GM18526 (cell line): ENCODE measurements around the gene EVA1A.

Experiments
- POLR2A ChIP-seq: IDR thresholded peaks from 3 replicates; pipeline ENCODE4 v1.6.1; 2011; ENCODE audit not compliant: insufficient read length; ENCODE audit errors: extremely low read depth

The EVA1A gene

GRCh38 chr2:75560768-75561565 is at the start of gene EVA1A:
EVA1A (minus strand) TSS chr2:75560939; CDS start chr2:75518140, 42,799 bp downstream.
- TF ChIP-seq POLR2A = no peak

DNA sequence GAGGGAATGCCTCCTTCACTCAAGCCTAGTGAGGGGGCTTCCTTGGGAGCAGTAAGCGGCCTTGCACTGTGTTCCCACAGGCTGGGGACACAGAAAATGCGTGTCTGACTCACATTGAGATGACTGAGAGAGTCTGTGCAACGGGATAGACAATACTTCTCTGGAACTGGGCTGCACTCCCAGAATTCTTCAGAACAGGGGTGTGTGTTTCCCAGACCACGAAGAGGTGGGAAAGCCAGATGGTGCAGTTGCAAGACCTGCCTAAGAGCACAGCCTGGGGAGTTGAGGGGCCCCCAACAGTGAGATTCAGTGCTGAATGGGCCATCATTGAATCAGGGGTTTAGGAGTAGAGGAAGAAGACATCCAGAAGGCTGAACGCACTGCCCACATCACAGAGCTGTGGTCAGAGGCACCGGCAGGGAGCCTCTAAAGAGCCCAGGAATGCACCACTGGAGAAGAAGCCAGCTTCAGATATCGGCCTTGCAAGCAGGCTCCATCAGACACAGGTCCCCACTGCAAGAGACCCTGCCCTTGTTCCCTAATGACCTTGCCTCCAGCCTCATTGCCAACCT is 49.3 kb upstream of the EVA1A start:
- no peak for TF ChIP-seq POLR2A

DNA sequence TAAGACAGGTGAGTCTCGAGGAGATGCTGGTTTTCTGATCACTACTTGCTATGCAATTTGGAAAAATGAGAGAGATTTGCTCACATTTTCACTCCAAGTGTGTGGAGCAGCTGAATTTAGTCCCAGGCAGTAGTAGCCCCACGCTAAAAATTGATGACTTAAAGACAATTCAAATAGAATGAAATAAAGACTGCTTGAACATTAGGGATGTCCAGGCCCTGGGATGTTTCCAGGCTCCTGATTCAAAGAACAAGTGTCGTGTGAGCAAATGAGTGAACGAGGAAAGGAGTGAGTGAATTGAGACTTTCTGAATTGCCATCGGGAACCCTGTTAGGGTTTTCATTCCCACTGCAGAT is 48.6 kb upstream of the EVA1A start:
- no peak for TF ChIP-seq POLR2A

GRCh38 chr2:75608684-75609333 is 48.1 kb upstream of the EVA1A start:
- TF ChIP-seq POLR2A = no peak

DNA sequence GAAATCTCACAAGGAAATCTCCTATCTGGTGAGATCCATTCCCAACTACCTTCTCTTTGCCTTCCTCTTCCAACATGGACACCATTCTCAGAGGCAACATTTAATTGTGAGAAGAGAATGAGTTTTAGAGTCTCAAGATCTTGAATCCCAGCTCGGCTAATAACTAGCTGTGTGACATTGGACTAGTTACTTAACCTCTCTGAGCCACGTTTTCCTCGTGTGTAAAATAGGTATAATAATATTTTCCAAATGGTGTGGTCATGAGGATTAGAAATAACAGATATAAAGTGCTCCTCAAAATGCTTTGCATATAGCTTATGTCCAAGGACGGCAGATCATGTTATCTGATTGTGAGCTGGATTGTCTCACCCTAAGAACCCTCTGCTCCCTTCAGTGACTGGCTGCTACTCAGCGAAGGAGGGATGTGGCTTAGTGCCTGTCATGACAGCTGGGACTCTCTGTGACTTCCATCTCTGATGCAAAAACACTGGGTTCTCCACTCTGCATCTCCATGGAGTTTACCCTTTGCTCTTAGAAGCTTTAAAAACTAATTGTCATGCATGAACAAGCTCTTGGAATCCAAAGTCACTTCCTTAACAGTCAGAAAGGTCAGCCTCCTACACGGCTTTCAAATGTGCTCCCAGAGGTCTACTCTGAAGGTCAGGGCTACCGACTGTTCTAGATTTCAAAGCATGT is 47.4 kb upstream of the EVA1A start:
- TF ChIP-seq POLR2A = no peak

DNA sequence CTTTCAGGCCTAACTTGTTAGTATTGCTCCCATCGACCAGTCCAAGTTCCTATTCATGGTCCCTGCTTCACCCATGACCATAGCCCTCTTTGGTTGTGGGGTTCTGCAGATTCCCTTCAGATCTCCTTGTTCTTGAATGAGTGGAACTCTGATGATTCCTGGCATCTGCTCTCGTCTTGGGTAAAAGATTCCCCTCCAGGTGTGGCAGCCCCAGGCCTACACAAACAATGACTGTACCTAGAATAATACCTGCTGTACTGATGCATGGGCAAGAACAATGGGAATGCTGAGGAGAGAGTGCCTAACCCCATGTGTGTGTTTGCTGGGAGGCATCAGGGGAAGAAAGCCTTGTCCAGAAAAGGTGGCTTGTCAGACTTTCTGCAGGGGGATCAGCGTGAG is 46.7 kb upstream of the EVA1A start:
- TF ChIP-seq POLR2A = no peak

DNA sequence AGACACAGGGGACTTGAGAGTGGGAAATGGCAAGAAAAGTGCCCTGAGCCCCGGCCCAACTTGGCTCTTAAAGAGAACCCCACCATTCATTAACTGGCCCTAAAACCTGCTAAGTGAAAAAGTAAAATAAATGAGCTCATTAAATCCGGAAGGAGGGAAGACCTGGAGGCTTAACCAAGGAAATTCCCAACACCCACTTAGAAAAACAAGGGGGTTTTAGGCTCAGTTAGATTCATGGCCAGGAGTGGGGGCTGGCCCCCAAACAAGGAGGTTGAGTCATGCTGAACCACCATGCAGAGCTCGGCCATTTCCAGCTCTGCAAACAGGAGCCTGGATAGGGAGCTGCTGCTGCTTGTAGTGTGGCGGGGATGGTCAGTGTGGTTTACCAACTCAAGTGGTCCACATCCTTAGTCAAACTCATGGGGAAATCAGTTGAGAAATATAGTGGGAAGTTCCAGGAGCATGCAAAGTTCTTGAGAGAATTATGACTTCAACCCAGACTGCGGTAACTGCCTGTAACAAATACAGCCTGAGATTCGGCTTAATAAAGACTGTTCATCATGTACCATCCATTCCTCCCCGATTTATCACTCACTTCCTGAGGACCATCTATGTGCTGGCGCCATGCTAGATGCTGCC is 46.1 kb upstream of the EVA1A start:
- TF ChIP-seq POLR2A = no peak

GRCh38 chr2:75605770-75606529 is 45.2 kb upstream of the EVA1A start:
- TF ChIP-seq POLR2A = no peak

GRCh38 chr2:75604484-75604883 is 43.7 kb upstream of the EVA1A start:
- TF ChIP-seq POLR2A = no peak

DNA sequence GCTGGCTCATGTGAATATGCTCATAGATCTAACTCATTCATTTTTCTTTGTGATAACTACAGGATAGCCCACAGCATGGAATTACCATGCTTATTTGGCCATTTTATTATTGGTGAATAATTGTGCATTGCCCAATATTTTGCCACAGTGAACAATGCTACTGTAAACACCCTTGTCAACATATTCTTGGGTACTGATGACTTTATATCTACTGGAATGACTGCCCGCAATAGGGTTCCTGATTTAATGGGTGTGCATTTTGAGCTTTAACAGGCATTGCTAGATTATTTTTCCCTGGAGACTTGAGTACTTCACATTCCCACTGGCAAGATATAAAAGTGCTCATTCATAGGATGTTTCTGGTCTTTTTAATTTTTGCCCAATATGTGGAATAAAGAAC is 42.7 kb upstream of the EVA1A start:
- no peak for TF ChIP-seq POLR2A

- no peak for TF ChIP-seq POLR2A
Measured at GRCh38 chr2:75602724-75603342, 42.1 kb upstream of the EVA1A start.

DNA sequence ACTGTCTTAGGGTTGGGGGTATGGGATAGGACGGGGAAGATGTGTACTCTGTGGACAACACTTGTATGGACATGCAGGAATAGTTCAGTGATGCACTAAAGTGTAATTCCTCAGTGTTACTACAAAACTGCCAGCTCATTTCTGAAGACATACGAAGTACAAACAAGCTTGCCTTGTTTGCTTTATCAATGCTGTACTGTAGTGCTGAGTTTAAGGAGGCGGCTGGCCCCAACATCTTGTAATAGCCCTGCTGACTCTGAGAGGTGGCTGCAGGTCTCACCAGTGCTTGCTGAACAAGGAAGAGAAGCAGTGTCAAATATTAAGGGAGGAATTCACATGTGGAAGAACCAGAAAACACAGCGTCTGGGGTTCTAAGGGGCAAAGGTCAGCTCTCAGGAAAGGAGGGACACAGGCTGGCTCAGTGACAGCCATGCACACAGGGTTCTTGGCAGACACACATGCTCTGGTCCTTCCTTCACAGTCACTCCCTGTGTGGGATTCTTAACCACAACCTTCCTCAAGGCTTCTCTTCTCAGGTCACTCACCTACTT is 39.8 kb upstream of the EVA1A start:
- no peak for TF ChIP-seq POLR2A

DNA sequence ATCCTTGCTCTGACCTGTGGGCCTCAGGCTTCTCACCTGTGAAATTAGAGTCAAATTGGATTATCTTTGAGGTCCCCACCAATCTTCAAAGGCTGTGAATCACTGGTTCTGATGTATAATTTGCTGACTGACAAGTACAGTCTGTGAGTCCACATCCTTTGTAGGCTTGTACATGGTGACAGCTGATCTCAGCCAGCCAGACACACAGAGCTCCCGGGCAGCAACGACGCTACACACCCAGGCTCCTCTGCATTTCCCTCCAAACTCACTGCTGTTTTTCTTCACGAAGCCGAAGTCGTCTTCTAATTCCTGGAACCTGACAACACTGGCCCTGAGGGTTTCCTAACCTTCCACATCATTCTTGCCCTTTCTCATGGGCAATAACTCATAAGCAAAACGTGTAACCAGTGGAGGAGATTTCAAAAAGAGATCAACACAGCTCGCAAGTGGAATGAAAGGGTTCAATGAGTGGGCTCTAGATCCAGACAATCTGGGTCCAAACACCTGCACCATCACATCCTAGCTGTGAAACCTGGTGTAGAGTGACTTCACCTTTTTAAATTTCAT is 37.9 kb upstream of the EVA1A start:
- TF ChIP-seq POLR2A = no peak

GRCh38 chr2:75597949-75598348 is 37.2 kb upstream of the EVA1A start:
- no peak for TF ChIP-seq POLR2A
